Lower lobe of right lung (tissue), 2 donors: ENCODE results near the gene GOSR1. TPM values are rescaled to one million over a fixed set of nuclear protein-coding genes. Genes with fewer than 3 reads are reported as not detected.

Experiments
- ATAC-seq, 2 donors: fragments of 200-7000 bp; cut with Tn5 transposase; one replicate each; pipeline ENCODE4 v1.9.1; 2020 to 2022; ENCODE audit warnings: mild to moderate bottlenecking in 2 of 2, moderate library complexity in 2 of 2
- DNase-seq: peaks from one replicate; pipeline ENCODE4 v3.0.0-alpha.2; 2020
- H3K27ac ChIP-seq: fragments of 200-600 bp; one replicate; pipeline ENCODE4 v1.8.0; 2022
- H3K27me3 ChIP-seq: fragments of 200-600 bp; one replicate; pipeline ENCODE4 v1.8.0; 2022; ENCODE audit warnings: low read depth
- H3K36me3 ChIP-seq: fragments of 200-600 bp; one replicate; pipeline ENCODE4 v1.8.0; 2022; ENCODE audit warnings: mild to moderate bottlenecking
- H3K4me1 ChIP-seq: fragments of 200-600 bp; one replicate; pipeline ENCODE4 v1.8.0; 2022
- H3K4me3 ChIP-seq: fragments of 200-600 bp; one replicate; pipeline ENCODE4 v1.8.0; 2022; ENCODE audit warnings: mild to moderate bottlenecking
- H3K9me3 ChIP-seq: fragments of 200-600 bp; one replicate; pipeline ENCODE4 v1.8.0; 2022
- intact Hi-C: fragments of 100-400 bp; cut with DNase I; formaldehyde crosslinking; loops from one replicate; pipeline ENCODE4 v1.11.0; 2022
- total RNA-seq: library from RNA; stranded (reverse); fragmentation: NEBNext Ultra II Directional; extraction: Animal tissue kit (Norgen Biotek cat#: 25700); gene quantifications from one replicate; pipeline ENCODE4 v1.2.1, GENCODE V29; 2021
- TF ChIP-seq, protein P1 (sequence below): fragments of 200-600 bp; IDR thresholded peaks from one replicate; pipeline ENCODE4 v1.8.0; 2022; ENCODE audit warnings: antibody characterized with exemption, mild to moderate bottlenecking
- donor health status: DM: no; HTN: yes; CAD: no; lungs with severe emphysema.

The GOSR1 gene
- total RNA-seq, 1 donor from 2014 or later = 50.9 TPM

DNA sequence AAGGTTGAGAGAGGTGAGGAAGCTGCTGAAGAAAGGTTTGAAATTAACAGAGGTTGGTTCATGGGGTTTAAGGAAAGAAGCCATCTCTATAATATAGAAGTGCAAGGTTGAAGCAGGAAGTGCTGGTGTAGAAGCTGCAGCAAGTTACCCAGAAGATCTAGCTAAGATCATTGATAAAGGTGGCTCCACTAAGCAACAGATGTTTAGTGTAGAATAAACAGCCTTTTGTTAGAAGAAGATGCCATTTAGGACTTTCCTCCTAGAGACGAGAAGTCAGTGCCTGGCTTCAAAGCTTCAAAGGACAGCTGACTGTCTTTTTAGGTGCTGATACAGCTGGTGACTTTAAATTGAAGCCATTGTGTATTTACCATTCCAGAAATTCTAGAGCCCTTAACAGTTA is 29.3 kb downstream of the GOSR1 start:
- DNase-seq (no peak), ATAC-seq (no peak)
- intact Hi-C loops = no loop called here
- no peaks in the 10 kb centered on the region for H3K9me3 ChIP-seq
- no peak overlapping the region for H3K27ac ChIP-seq
- H3K4me1 ChIP-seq = peaks cover 21% of the 10 kb centered on the region
- H3K27me3 ChIP-seq = no peaks in the 10 kb centered on the region
- H3K36me3 ChIP-seq = peaks cover 61% of the 10 kb centered on the region
- H3K4me3 ChIP-seq = no peak overlapping the region
- TF ChIP-seq, protein P1, sequence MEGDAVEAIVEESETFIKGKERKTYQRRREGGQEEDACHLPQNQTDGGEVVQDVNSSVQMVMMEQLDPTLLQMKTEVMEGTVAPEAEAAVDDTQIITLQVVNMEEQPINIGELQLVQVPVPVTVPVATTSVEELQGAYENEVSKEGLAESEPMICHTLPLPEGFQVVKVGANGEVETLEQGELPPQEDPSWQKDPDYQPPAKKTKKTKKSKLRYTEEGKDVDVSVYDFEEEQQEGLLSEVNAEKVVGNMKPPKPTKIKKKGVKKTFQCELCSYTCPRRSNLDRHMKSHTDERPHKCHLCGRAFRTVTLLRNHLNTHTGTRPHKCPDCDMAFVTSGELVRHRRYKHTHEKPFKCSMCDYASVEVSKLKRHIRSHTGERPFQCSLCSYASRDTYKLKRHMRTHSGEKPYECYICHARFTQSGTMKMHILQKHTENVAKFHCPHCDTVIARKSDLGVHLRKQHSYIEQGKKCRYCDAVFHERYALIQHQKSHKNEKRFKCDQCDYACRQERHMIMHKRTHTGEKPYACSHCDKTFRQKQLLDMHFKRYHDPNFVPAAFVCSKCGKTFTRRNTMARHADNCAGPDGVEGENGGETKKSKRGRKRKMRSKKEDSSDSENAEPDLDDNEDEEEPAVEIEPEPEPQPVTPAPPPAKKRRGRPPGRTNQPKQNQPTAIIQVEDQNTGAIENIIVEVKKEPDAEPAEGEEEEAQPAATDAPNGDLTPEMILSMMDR = no peak

- DNase-seq (no peak), ATAC-seq (no peak)
- Histone ChIP-seq H3K4me1 (peaks cover 4% of the 10 kb centered on the region), H3K4me3 (no peak overlapping the region), H3K9me3 (no peaks in the 10 kb centered on the region), H3K27me3 (no peaks in the 10 kb centered on the region), H3K36me3 (peaks cover 47% of the 10 kb centered on the region), H3K27ac (no peak overlapping the region)
- TF ChIP-seq, protein P1 = no peak
- intact Hi-C loops = no loop called here
Observed at GRCh38 chr17:30513346-30513745, 36.1 kb downstream of the GOSR1 start.

- TF ChIP-seq, protein P1 = no peak
- Histone ChIP-seq H3K27ac (no peak overlapping the region), H3K36me3 (peaks cover 58% of the 10 kb centered on the region), H3K27me3 (no peaks in the 10 kb centered on the region), H3K4me1 (no peaks in the 10 kb centered on the region), H3K9me3 (no peaks in the 10 kb centered on the region), H3K4me3 (no peak overlapping the region)
- DNase-seq (no peak), ATAC-seq (no peak)
- intact Hi-C loops = no loop called here
Observed at GRCh38 chr17:30514895-30515596, 37.8 kb downstream of the GOSR1 start.

GRCh38 chr17:30517786-30518185 is 40.6 kb downstream of the GOSR1 start:
- Histone ChIP-seq H3K4me1 (no peaks in the 10 kb centered on the region), H3K4me3 (no peak overlapping the region), H3K9me3 (no peaks in the 10 kb centered on the region), H3K36me3 (peaks cover 72% of the 10 kb centered on the region), H3K27me3 (no peaks in the 10 kb centered on the region), H3K27ac (no peak overlapping the region)
- ATAC-seq = no peak
- TF ChIP-seq, protein P1 = no peak
- intact Hi-C loops = no loop called here
- no peak for DNase-seq

GRCh38 chr17:30519166-30519565 is 42.0 kb downstream of the GOSR1 start:
- intact Hi-C loops = no loop called here
- H3K36me3 ChIP-seq = peaks cover 61% of the 10 kb centered on the region
- DNase-seq (no peak), ATAC-seq (no peak)
- no peak overlapping the region for H3K27ac ChIP-seq
- H3K9me3 ChIP-seq = no peaks in the 10 kb centered on the region
- TF ChIP-seq, protein P1 = no peak
- H3K27me3 ChIP-seq = no peaks in the 10 kb centered on the region
- no peaks in the 10 kb centered on the region for H3K4me1 ChIP-seq
- no peak overlapping the region for H3K4me3 ChIP-seq
